Mesodermal cell (in vitro differentiated cells): Measurements from ENCODE around the gene RCAN3.
"Not testable (repeated sequence)": the region's sequence is repeated elsewhere in the genome, so short reads cannot be mapped to it uniquely, and the experiment has no call there.

ENCODE experiments used
- H3K27ac ChIP-seq: 2 replicates; pipeline ENCODE4 v1.7.0; 2013; ENCODE audit warnings: mild to moderate bottlenecking, low read depth, low read length, moderate library complexity; ENCODE audit not compliant: severe bottlenecking
- H3K36me3 ChIP-seq: 2 replicates; pipeline ENCODE4 v1.7.1; 2013; ENCODE audit warnings: mild to moderate bottlenecking, low read length, moderate library complexity; ENCODE audit not compliant: control insufficient read depth, insufficient read depth
- H3K4me1 ChIP-seq: one replicate; pipeline ENCODE4 v1.7.1; 2013; ENCODE audit warnings: mild to moderate bottlenecking, low read length; ENCODE audit not compliant: insufficient read depth, control insufficient read depth, poor library complexity, severe bottlenecking
- H3K4me3 ChIP-seq: 2 replicates; pipeline ENCODE4 v1.7.0; 2013; ENCODE audit warnings: low read length, control low read depth, mild to moderate bottlenecking; ENCODE audit not compliant: insufficient read depth, poor library complexity, severe bottlenecking; ENCODE audit errors: extremely low read depth
- H3K9me3 ChIP-seq: 2 replicates; pipeline ENCODE4 v1.7.1; 2013; ENCODE audit warnings: mild to moderate bottlenecking, low read length, moderate library complexity; ENCODE audit not compliant: control insufficient read depth
- WGBS, 2 experiments: methylation state at CpG; one replicate each; pipeline ENCODE4 v1.1.5; 2013; ENCODE audit warnings: missing lambda C conversion rate in 2 of 2; ENCODE audit not compliant: insufficient coverage in 2 of 2; 5-methylcytosine and 5-hydroxymethylcytosine counted together

RCAN3 gene

DNA sequence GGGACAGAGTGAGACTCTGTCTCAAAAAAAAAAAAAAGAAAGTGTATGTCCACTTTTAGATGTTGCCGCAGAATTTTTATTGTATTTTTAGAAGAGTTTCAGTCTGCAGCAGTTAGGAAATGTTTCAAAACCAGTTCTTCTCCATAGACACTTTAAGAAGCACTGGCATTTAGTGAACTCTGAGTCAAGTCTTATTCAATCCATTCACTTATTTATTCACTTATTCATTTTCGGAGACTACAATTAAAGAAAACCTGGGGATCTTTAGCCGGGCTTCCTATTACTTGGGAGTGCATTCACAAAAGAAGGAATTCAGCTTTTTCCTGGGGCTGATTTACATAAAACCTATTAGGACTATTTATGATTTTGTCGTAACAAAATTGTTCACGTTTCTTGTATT, 12.3 kb downstream of the RCAN3 start:
- H3K36me3 ChIP-seq = peaks cover 5% of the 10 kb centered on the region
- 89 to 95% methylated on average over 2 to 4 of the region's 5 CpGs for WGBS, 2 experiments

DNA sequence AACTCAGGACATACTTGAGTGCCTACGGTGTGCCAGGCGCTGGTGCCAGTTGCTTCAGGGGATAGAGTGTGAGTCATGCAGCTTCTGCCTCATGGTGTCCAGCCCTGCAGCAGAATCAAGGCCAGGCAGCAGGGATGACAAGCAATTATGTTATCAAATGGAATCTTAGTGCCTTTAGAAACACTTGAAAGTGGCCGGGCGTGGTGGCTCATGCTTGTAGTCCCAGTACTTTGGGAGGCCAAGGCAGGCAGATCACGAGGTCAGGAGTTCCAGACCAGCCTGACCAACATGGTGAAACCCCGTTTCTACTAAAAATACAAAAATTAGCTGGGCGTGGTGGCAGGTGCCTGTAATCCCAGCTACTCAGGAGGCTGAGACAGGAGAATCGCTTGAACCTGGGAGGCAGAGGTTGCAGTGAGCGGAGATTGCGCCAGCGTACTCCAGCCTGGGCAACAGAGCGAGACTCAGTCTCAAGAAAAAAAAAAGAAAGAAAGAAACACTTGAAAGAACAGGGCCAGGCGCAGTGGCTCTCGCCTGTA, 13.1 kb downstream of the RCAN3 start:
- not testable (repeated sequence) for H3K4me1 ChIP-seq, H3K9me3 ChIP-seq, H3K4me3 ChIP-seq, H3K27ac ChIP-seq, H3K36me3 ChIP-seq
- 91 to 95% methylated on average over 10 to 13 of the region's 14 CpGs for WGBS, 2 experiments

More for the DNA sequence above, 12.3 kb downstream of the RCAN3 start:
- no peak overlapping the region for H3K27ac ChIP-seq
- no peaks in the 10 kb centered on the region for H3K9me3 ChIP-seq
- H3K4me3 ChIP-seq = no peak overlapping the region
- H3K4me1 ChIP-seq = no peaks in the 10 kb centered on the region

DNA sequence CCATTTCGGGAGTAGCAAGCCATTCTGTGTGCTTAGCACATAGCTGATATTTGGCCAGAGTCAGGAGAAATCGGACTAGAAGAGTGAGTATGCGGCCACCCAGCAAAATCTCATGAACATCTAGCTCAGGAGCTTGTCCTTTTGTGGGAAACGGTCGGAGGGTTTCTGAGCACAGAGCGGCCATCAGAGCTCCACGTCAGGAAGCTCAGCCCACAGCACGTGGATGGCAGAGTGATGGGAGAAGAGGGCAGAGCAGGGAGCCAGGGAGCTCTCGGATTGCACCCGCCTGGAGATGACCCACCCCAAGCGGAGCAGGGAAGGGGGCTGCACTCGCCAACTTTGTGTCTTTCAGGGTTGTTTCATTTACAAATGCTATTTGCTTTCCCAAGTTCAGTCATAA, 13.9 kb downstream of the RCAN3 start:
- no peak overlapping the region for H3K27ac ChIP-seq

DNA sequence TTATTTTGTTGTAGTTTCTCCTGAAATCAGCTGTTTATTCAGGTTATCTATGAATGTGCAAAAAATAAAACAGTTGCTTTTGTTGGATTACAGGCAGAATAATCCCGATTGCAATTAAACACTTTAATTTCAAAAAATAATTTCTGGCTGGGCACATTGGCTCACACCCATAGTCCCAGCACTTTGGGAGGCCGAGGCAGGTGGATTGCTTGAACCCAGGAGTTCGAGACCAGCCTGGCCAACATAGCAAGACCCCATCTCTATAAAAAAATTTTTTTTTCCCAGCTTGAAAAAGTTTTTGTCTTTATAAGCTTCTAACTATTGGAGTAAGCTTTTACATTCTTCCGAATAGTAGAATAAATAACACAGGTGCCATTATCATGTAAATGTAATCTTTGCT, 15.3 kb downstream of the RCAN3 start:
- no peaks in the 10 kb centered on the region for H3K4me1 ChIP-seq
- H3K36me3 ChIP-seq = peaks cover 5% of the 10 kb centered on the region
- H3K27ac ChIP-seq = no peak overlapping the region
- no peaks in the 10 kb centered on the region for H3K9me3 ChIP-seq
- no peak overlapping the region for H3K4me3 ChIP-seq
- 83 to 100% methylated on average over 1 to 2 of the region's 4 CpGs for WGBS, 2 experiments

More for the DNA sequence above, 13.9 kb downstream of the RCAN3 start:
- no peaks in the 10 kb centered on the region for H3K4me1 ChIP-seq
- no peaks in the 10 kb centered on the region for H3K9me3 ChIP-seq
- 84 to 91% methylated on average over 10 to 11 of the region's 12 CpGs for WGBS, 2 experiments
- H3K36me3 ChIP-seq = peaks cover 5% of the 10 kb centered on the region
- H3K4me3 ChIP-seq = no peak overlapping the region

DNA sequence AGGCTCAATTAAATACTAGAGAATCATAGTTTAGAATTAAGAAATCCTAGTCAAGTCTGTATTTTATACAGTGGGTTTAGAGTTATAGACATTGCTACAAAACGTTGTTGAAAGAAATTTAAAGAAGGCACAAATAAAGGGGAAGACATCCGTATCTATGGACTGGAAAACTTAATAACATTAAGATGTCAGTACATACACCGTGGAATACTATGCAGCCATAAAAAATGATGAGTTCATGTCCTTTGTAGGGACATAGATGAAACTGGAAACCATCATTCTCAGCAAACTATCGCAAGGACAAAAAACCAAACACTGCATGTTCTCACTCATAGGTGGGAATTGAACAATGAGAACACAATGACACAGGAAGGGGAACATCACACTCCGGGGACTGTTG, 17.6 kb downstream of the RCAN3 start:
- not testable (repeated sequence) for H3K4me1 ChIP-seq, H3K4me3 ChIP-seq, H3K9me3 ChIP-seq

DNA sequence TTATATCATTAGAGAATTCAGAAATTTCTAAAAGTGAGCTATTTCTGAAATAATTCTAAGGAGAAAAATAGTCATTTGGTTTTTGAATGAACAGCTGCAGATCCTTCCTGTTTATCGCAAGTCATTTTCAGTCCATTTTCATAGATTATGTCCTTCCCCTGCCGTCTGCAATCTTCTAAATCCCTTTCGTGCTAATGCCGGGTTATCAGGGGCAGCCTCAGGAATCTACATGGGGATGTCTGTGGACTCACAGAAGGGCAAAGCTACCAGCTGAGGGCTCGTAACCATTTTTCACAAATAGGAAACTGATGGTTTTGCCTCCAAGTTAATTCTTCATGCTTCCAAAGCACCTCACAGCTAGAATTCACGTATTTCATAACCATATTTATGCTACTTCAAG, 23.0 kb downstream of the RCAN3 start:
- no peaks in the 10 kb centered on the region for H3K4me1 ChIP-seq
- no peaks in the 10 kb centered on the region for H3K9me3 ChIP-seq
- no peaks in the 10 kb centered on the region for H3K36me3 ChIP-seq
- H3K4me3 ChIP-seq = no peak overlapping the region
- whole genome bisulfite sequencing, 2 experiments = 75 to 79% methylated on average over 4 to 5 of the region's 6 CpGs
- H3K27ac ChIP-seq = no peak overlapping the region

More for the DNA sequence above, 17.6 kb downstream of the RCAN3 start:
- not testable (repeated sequence) for H3K36me3 ChIP-seq, H3K27ac ChIP-seq
- WGBS, 2 experiments = 100% methylated on average over 1 of the region's 5 CpGs; no CpG with 5 or more reads in 1 of the 2 experiments

DNA sequence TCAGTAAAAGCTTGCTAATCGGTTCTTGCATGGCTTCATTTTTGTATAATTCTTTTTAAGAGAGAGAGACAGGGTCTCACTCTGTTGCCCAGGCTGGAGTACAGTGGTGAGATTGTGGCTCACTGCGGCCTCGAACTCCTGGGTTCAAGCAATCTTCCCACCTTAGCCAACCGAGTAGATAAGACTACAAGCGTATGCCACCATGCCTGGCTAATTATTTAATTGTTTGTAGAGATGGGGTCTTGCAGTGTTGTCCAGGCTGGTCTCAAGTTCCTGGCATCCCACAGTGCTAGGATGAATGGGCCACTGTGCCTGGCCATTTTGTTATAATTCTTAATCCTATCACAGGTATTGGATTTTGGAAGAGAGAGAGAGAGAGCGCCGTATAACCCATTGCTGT, 23.4 kb downstream of the RCAN3 start:
- H3K27ac ChIP-seq = no peak overlapping the region
- no peaks in the 10 kb centered on the region for H3K36me3 ChIP-seq
- no peaks in the 10 kb centered on the region for H3K4me1 ChIP-seq
- no peaks in the 10 kb centered on the region for H3K9me3 ChIP-seq
- 83 to 95% methylated on average over 1 to 6 of the region's 7 CpGs for WGBS, 2 experiments
- H3K4me3 ChIP-seq = no peak overlapping the region

DNA sequence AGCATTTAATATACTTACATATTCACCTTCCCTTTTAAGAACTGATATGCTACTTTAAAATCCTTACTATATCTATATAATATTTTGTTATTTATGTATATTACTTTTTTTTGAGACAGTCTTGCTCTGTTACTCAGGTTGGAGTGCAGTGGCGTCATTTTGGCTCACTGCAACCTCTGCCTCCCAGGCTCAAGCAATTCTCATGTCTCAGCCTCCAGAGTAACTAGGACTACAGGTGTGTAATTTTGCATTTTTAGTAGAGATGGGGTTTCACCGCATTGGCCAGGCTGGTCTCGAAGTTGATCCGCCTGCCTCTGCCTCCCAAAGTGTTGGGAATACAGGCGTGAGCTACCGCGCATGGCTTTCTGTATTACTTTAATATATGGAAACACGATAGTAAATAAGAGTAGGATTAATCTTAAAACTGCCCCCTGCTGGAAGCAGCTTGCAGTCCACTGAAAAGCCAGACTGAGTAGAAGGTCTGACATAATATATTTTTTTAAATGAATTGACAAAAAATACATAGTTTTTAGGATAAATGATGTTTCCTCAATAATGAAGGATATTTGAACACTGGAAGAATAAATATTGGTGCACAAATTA, 24.4 kb downstream of the RCAN3 start:
- Histone ChIP-seq H3K36me3 (peaks cover 8% of the 10 kb centered on the region), H3K27ac (no peak overlapping the region), H3K9me3 (no peaks in the 10 kb centered on the region), H3K4me3 (no peak overlapping the region), H3K4me1 (no peaks in the 10 kb centered on the region)
- 93% methylated on average over 3 of the region's 8 CpGs; no CpG with 5 or more reads in 1 of the 2 experiments for WGBS, 2 experiments

DNA sequence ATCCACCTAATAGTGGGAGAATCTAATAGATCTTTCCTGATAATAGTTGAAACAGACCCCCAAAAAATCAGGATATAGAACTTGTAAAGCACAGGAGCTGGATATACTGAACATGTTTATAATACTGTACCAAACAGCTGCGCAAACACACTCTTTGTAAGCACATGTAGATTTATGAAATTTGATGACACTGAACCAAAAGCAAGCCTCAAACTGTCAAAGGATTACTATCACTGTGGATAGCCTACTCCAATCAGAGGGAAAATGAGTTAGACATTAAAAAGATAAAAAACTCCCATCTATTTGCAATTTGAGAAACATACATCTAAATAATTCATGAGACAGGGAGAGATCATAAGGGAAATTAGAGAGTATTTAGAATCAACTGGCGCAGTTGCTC, 26.1 kb downstream of the RCAN3 start:
- Histone ChIP-seq H3K4me3 (no peak overlapping the region), H3K4me1 (no peaks in the 10 kb centered on the region), H3K9me3 (no peaks in the 10 kb centered on the region), H3K36me3 (peaks cover 11% of the 10 kb centered on the region), H3K27ac (no peak overlapping the region)
- 86 to 100% methylated on average over 1 of the region's 2 CpGs for WGBS, 2 experiments

DNA sequence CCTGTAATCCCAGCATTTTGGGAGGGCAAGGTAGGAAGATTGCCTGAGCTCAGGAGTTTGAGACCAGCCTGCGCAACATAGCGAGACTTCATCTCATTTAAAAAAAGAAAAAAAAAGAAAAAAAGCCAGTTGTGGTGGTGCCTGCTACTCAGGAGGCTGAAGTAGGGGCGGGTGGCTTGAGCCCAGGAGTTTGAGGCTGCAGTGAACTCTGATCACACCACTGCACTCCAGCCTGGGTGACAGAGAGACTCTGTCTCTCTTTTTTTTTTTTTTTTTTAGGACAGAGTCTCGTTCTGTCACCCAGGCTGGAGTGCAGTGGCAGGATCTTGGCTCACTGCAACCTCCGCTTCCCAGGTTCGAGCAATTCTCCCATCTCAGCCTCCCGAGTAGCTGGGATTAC, 26.7 kb downstream of the RCAN3 start:
- H3K36me3 ChIP-seq = peaks cover 11% of the 10 kb centered on the region
- H3K4me1 ChIP-seq, H3K27ac ChIP-seq, H3K4me3 ChIP-seq, H3K9me3 ChIP-seq: not testable (repeated sequence)
- 88 to 100% methylated on average over 2 to 4 of the region's 7 CpGs for WGBS, 2 experiments

DNA sequence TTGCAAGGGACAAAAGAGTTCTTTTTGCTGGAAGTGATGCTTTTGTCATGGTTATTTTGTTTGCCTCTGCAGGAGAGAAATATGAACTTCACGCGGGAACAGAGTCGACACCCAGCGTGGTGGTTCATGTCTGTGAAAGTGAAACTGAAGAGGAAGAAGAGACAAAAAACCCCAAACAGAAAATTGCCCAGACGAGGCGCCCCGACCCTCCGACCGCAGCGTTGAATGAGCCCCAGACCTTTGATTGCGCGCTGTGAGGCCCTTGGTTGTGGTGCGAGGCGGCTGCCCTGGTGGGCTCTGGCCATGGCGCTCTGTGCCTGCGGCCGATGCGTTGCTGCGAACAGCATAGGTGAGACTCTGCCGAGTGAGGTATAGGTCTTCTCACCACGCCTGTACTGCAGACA, 32.4 kb downstream of the RCAN3 start:
- peaks cover 20% of the 10 kb centered on the region for H3K36me3 ChIP-seq
- H3K9me3 ChIP-seq = no peaks in the 10 kb centered on the region
- no peak overlapping the region for H3K27ac ChIP-seq
- H3K4me3 ChIP-seq = no peak overlapping the region
- H3K4me1 ChIP-seq = peaks cover 7% of the 10 kb centered on the region
- WGBS, 2 experiments = 87 to 88% methylated on average over 15 to 18 of the region's 21 CpGs
